ENCODE results near the gene EPB41L3. TPM values are rescaled to one million over a fixed set of nuclear protein-coding genes. Genes with fewer than 3 reads are reported as not detected.

The EPB41L3 gene
- polyA plus RNA-seq, 1 donor (not counting 4 experiments of a cell fraction or from before 2014, with no cell fraction given): 0.39 TPM

DNA sequence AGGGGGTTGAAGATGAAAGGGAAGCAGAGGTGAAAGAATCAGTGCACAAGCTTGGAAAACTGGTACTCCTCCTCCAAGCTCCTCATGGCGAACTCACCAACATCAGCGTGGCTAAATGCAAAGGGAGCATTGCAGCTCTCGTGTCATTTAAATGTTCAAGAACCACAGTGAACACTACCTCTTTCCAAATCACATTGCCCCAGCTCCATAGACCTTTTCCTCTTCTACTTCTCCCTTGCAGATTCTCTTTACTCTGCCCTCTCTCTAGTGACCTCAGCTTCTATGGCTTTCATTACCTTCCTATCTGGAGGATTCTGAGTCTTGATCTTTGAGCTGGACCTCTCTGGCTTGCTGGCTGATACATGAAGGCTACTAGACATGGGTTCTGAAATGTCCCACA lies 14.3 kb downstream of the EPB41L3 start:
- H3K79me2 ChIP-seq (ENCODE audit: control insufficient read depth, insufficient read depth, low read length): no peaks in the 10 kb centered on the region
- TF ChIP-seq, protein P1, sequence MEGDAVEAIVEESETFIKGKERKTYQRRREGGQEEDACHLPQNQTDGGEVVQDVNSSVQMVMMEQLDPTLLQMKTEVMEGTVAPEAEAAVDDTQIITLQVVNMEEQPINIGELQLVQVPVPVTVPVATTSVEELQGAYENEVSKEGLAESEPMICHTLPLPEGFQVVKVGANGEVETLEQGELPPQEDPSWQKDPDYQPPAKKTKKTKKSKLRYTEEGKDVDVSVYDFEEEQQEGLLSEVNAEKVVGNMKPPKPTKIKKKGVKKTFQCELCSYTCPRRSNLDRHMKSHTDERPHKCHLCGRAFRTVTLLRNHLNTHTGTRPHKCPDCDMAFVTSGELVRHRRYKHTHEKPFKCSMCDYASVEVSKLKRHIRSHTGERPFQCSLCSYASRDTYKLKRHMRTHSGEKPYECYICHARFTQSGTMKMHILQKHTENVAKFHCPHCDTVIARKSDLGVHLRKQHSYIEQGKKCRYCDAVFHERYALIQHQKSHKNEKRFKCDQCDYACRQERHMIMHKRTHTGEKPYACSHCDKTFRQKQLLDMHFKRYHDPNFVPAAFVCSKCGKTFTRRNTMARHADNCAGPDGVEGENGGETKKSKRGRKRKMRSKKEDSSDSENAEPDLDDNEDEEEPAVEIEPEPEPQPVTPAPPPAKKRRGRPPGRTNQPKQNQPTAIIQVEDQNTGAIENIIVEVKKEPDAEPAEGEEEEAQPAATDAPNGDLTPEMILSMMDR (optimal IDR thresholded peaks at IDR 0.05 in 1 of 3, IDR thresholded peaks at IDR 0.05 in 1 of 3, conservative IDR thresholded peaks at IDR 0.05 in 1 of 3; ENCODE audit: extremely low read depth in 1 of 3, insufficient read depth in 2 of 3, low read length in 3 of 3): no peak
- no peak for TF ChIP-seq EZH2 (IDR thresholded peaks at IDR 0.05; ENCODE audit: low read length)
- no peak overlapping the region for H3K9ac ChIP-seq (ENCODE audit: control insufficient read depth, extremely low read depth, insufficient read depth, low read length)
- no peaks in the 10 kb centered on the region for H3K9me3 ChIP-seq (ENCODE audit: control insufficient read depth, low read depth, low read length)
- DNase-seq (ENCODE audit: low read depth, low spot score): no peak
- no peak for FAIRE-seq
- dilution Hi-C loops (cut with MboI; ENCODE audit: extremely low pct_ligation_motif_present, low sequenced_read_pairs): no loop called here
- H2AFZ ChIP-seq (ENCODE audit: control insufficient read depth, low read length): no peak overlapping the region
- no peak overlapping the region for H3K4me2 ChIP-seq (ENCODE audit: control insufficient read depth, extremely low read depth, insufficient read depth, low read depth, low read length)
- H4K20me1 ChIP-seq (ENCODE audit: control insufficient read depth, extremely low read depth, insufficient read depth, low read length): no peaks in the 10 kb centered on the region
- H3K4me3 ChIP-seq (ENCODE audit: control insufficient read depth in 2 of 3, extremely low read depth in 1 of 3, insufficient read depth in 2 of 3, low read depth in 1 of 3, low read length in 3 of 3): no peak overlapping the region
- no peaks in the 10 kb centered on the region for H3K9me1 ChIP-seq (ENCODE audit: control insufficient read depth, extremely low read depth, insufficient read depth, low read length)
- no peaks in the 10 kb centered on the region for H3K27me3 ChIP-seq (ENCODE audit: control insufficient read depth, extremely low read depth, insufficient read depth, low read length)
- H3K36me3 ChIP-seq (ENCODE audit: control insufficient read depth in 2 of 2, extremely low read depth in 1 of 2, insufficient read depth in 2 of 2, low read length in 2 of 2): no peaks in the 10 kb centered on the region
- H3K27ac ChIP-seq (ENCODE audit: control insufficient read depth, insufficient read depth, low read length): no peak overlapping the region
- no peaks in the 10 kb centered on the region for H3K4me1 ChIP-seq (ENCODE audit: control insufficient read depth, extremely low read depth, insufficient read depth, low read length)

DNA sequence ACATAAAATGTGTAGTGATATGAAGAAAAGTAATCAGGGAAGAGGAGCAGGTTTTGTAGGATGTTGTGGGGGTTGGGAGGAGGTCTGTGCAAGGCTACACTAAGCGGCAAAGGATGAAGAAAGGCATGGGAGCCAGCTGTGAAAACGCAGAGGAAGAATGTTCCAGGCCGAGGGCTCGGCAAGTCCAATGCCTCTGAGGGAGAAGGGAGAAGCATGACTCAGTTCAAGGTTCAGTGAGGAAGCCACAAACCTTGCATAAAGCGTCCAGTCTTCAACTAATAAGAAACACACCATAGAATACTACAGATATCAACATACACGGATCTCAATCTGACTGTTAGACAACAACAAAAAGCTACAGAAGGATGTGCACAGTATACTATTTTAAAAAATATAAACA lies 16.2 kb downstream of the EPB41L3 start:
- no peak for FAIRE-seq
- no peak for DNase-seq (ENCODE audit: low read depth, low spot score)
- Histone ChIP-seq H3K27me3 (ENCODE audit: control insufficient read depth, extremely low read depth, insufficient read depth, low read length) (no peaks in the 10 kb centered on the region), H3K9me1 (ENCODE audit: control insufficient read depth, extremely low read depth, insufficient read depth, low read length) (no peaks in the 10 kb centered on the region), H4K20me1 (ENCODE audit: control insufficient read depth, extremely low read depth, insufficient read depth, low read length) (no peaks in the 10 kb centered on the region), H3K9me3 (ENCODE audit: control insufficient read depth, low read depth, low read length) (no peaks in the 10 kb centered on the region), H3K4me1 (ENCODE audit: control insufficient read depth, extremely low read depth, insufficient read depth, low read length) (no peaks in the 10 kb centered on the region), H2AFZ (ENCODE audit: control insufficient read depth, low read length) (no peak overlapping the region), H3K4me3 (ENCODE audit: control insufficient read depth in 2 of 3, extremely low read depth in 1 of 3, insufficient read depth in 2 of 3, low read depth in 1 of 3, low read length in 3 of 3) (no peak overlapping the region), H3K79me2 (ENCODE audit: control insufficient read depth, insufficient read depth, low read length) (no peaks in the 10 kb centered on the region), H3K9ac (ENCODE audit: control insufficient read depth, extremely low read depth, insufficient read depth, low read length) (no peak overlapping the region), H3K36me3 (ENCODE audit: control insufficient read depth in 2 of 2, extremely low read depth in 1 of 2, insufficient read depth in 2 of 2, low read length in 2 of 2) (no peaks in the 10 kb centered on the region), H3K27ac (ENCODE audit: control insufficient read depth, insufficient read depth, low read length) (no peak overlapping the region), H3K4me2 (ENCODE audit: control insufficient read depth, extremely low read depth, insufficient read depth, low read depth, low read length) (no peak overlapping the region)
- dilution Hi-C loops (cut with MboI; ENCODE audit: extremely low pct_ligation_motif_present, low sequenced_read_pairs): no loop called here
- TF ChIP-seq, protein P1 (optimal IDR thresholded peaks at IDR 0.05 in 1 of 3, IDR thresholded peaks at IDR 0.05 in 1 of 3, conservative IDR thresholded peaks at IDR 0.05 in 1 of 3; ENCODE audit: extremely low read depth in 1 of 3, insufficient read depth in 2 of 3, low read length in 3 of 3): no peak
- TF ChIP-seq EZH2 (IDR thresholded peaks at IDR 0.05; ENCODE audit: low read length): no peak

Data from keratinocyte (primary cell).